GM21367 (cell line): ENCODE measurements around the gene SND1.

Experiments used
- ATAC-seq: cut with Tn5 transposase; IDR thresholded peaks from one replicate; pipeline ENCODE4 v1.9.1; 2021; ENCODE audit not compliant: unreplicated experiment

Gene SND1

GRCh38 chr7:127764681-127765080 lies 112.7 kb downstream of the SND1 start:
- ATAC-seq, result no peak

- no peak for ATAC-seq
Observed at GRCh38 chr7:127765150-127765549, 113.2 kb downstream of the SND1 start.

- ATAC-seq, result no peak
Observed at GRCh38 chr7:127766831-127767459, 115.0 kb downstream of the SND1 start.

- no peak for ATAC-seq
Observed at GRCh38 chr7:127768241-127768640, 116.2 kb downstream of the SND1 start.

- no peak for ATAC-seq
Observed at GRCh38 chr7:127769137-127769536, 117.1 kb downstream of the SND1 start.

- ATAC-seq, result no peak
Observed at GRCh38 chr7:127769696-127770400, 117.9 kb downstream of the SND1 start.

GRCh38 chr7:127770885-127771284 lies 118.9 kb downstream of the SND1 start:
- no peak for ATAC-seq

- ATAC-seq, result no peak
Observed at GRCh38 chr7:127771707-127772106, 119.7 kb downstream of the SND1 start.

- ATAC-seq, result no peak
Observed at GRCh38 chr7:127776776-127777386, 124.9 kb downstream of the SND1 start.

- ATAC-seq, result no peak
Observed at GRCh38 chr7:127780489-127780888, 128.5 kb downstream of the SND1 start.

- ATAC-seq, result no peak
Observed at GRCh38 chr7:127781081-127781480, 129.1 kb downstream of the SND1 start.

- no peak for ATAC-seq
Observed at GRCh38 chr7:127782075-127782474, 130.1 kb downstream of the SND1 start.

GRCh38 chr7:127782654-127783559 lies 130.9 kb downstream of the SND1 start:
- ATAC-seq, result peak; percentile 85

- no peak for ATAC-seq
Observed at GRCh38 chr7:127786184-127786583, 134.2 kb downstream of the SND1 start.

- no peak for ATAC-seq
Observed at GRCh38 chr7:127789031-127789430, 137.0 kb downstream of the SND1 start.

GRCh38 chr7:127791446-127792189 lies 139.6 kb downstream of the SND1 start:
- no peak for ATAC-seq

GRCh38 chr7:127792528-127793342 lies 140.7 kb downstream of the SND1 start:
- no peak for ATAC-seq

- ATAC-seq, result no peak
Observed at GRCh38 chr7:127793582-127793981, 141.6 kb downstream of the SND1 start.

- no peak for ATAC-seq
Observed at GRCh38 chr7:127794136-127794535, 142.1 kb downstream of the SND1 start.

GRCh38 chr7:127794551-127794950 lies 142.6 kb downstream of the SND1 start:
- no peak for ATAC-seq
